ENCODE measurements around the gene RPL12. TPM values are rescaled to one million over a fixed set of nuclear protein-coding genes. Genes with fewer than 3 reads are reported as not detected.

The RPL12 gene
- total RNA-seq, 1 experiment from 2014 or later = 855 TPM

- Mint-ChIP-seq H3K27me3 (ENCODE audit: unreplicated experiment) (no peaks in the 10 kb centered on the region), H3K4me1 (ENCODE audit: low read depth, unreplicated experiment) (no peaks in the 10 kb centered on the region), H3K36me3 (ENCODE audit: insufficient read depth, unreplicated experiment) (peaks cover under 1% of the 10 kb centered on the region), H3K9me3 (ENCODE audit: low read depth, unreplicated experiment) (no peaks in the 10 kb centered on the region), H3K4me3 (ENCODE audit: low read depth, unreplicated experiment) (no peak overlapping the region), H3K27ac (ENCODE audit: unreplicated experiment) (no peak overlapping the region)
- CTCF ChIA-PET = no interaction called here
- no TSS peak for BruUV-seq (replicated peaks)
- intact Hi-C loops (cut with micrococcal nuclease; ENCODE audit: unreplicated experiment) = no loop called here
- DNase-seq = no peak
- no peak for TF ChIP-seq CTCF (IDR thresholded peaks at IDR 0.05; ENCODE audit: unreplicated experiment)
Observed at GRCh38 chr9:127417131-127418036, 33.8 kb downstream of the RPL12 start.

GRCh38 chr9:127415657-127416056 lies 35.5 kb downstream of the RPL12 start:
- no peaks in the 10 kb centered on the region for H3K27me3 Mint-ChIP-seq (ENCODE audit: unreplicated experiment)
- CTCF ChIA-PET = no interaction called here
- intact Hi-C loops (cut with micrococcal nuclease; ENCODE audit: unreplicated experiment) = no loop called here
- TF ChIP-seq CTCF (IDR thresholded peaks at IDR 0.05; ENCODE audit: unreplicated experiment) = no peak
- H3K27ac Mint-ChIP-seq (ENCODE audit: unreplicated experiment) = no peak overlapping the region
- no peak for DNase-seq
- peaks cover 5% of the 10 kb centered on the region for H3K36me3 Mint-ChIP-seq (ENCODE audit: insufficient read depth, unreplicated experiment)
- H3K4me1 Mint-ChIP-seq (ENCODE audit: low read depth, unreplicated experiment) = no peaks in the 10 kb centered on the region
- no TSS peak for BruUV-seq (replicated peaks)
- no peaks in the 10 kb centered on the region for H3K9me3 Mint-ChIP-seq (ENCODE audit: low read depth, unreplicated experiment)
- H3K4me3 Mint-ChIP-seq (ENCODE audit: low read depth, unreplicated experiment) = no peak overlapping the region

GRCh38 chr9:127415141-127415540 lies 36.1 kb downstream of the RPL12 start:
- BruUV-seq (replicated peaks) = no TSS peak
- Mint-ChIP-seq H3K4me3 (ENCODE audit: low read depth, unreplicated experiment) (no peak overlapping the region), H3K27me3 (ENCODE audit: unreplicated experiment) (no peaks in the 10 kb centered on the region), H3K4me1 (ENCODE audit: low read depth, unreplicated experiment) (no peaks in the 10 kb centered on the region), H3K36me3 (ENCODE audit: insufficient read depth, unreplicated experiment) (peaks cover 5% of the 10 kb centered on the region), H3K9me3 (ENCODE audit: low read depth, unreplicated experiment) (no peaks in the 10 kb centered on the region), H3K27ac (ENCODE audit: unreplicated experiment) (peak overlapping the region; percentile 19)
- CTCF ChIA-PET = no interaction called here
- intact Hi-C loops (cut with micrococcal nuclease; ENCODE audit: unreplicated experiment) = no loop called here
- no peak for TF ChIP-seq CTCF (IDR thresholded peaks at IDR 0.05; ENCODE audit: unreplicated experiment)
- no peak for DNase-seq

- TF ChIP-seq CTCF (IDR thresholded peaks at IDR 0.05; ENCODE audit: unreplicated experiment) = no peak
- H3K4me3 Mint-ChIP-seq (ENCODE audit: low read depth, unreplicated experiment) = no peak overlapping the region
- H3K4me1 Mint-ChIP-seq (ENCODE audit: low read depth, unreplicated experiment) = no peaks in the 10 kb centered on the region
- no TSS peak for BruUV-seq (replicated peaks)
- CTCF ChIA-PET = no interaction called here
- no peak for DNase-seq
- no peak overlapping the region for H3K27ac Mint-ChIP-seq (ENCODE audit: unreplicated experiment)
- no peaks in the 10 kb centered on the region for H3K27me3 Mint-ChIP-seq (ENCODE audit: unreplicated experiment)
- peaks cover 5% of the 10 kb centered on the region for H3K36me3 Mint-ChIP-seq (ENCODE audit: insufficient read depth, unreplicated experiment)
- intact Hi-C loops (cut with micrococcal nuclease; ENCODE audit: unreplicated experiment) = no loop called here
- H3K9me3 Mint-ChIP-seq (ENCODE audit: low read depth, unreplicated experiment) = no peaks in the 10 kb centered on the region
Observed at GRCh38 chr9:127411122-127411521, 40.1 kb downstream of the RPL12 start.
